ENCODE measurements around the gene PGD. TPM values are rescaled to one million over a fixed set of nuclear protein-coding genes. Genes with fewer than 3 reads are reported as not detected.

Gene PGD
- total RNA-seq, 1 experiment from 2014 or later, result 291 TPM

- no peak overlapping the region for H3K18ac ChIP-seq (ENCODE audit: insufficient read length, low read depth, low read length)
- no peak for DNase-seq
- H4K8ac ChIP-seq (replicated peaks; ENCODE audit: insufficient read length, low read depth, low read length), result no peak overlapping the region
- H3K23me2 ChIP-seq (ENCODE audit: insufficient read length, low read depth, low read length, poor library complexity, severe bottlenecking), result no peaks in the 10 kb centered on the region
- no peak overlapping the region for H2BK15ac ChIP-seq (ENCODE audit: low read depth, low read length)
- no peak overlapping the region for H3K4me2 ChIP-seq (ENCODE audit: insufficient read depth, insufficient read length, low read length)
- no peaks in the 10 kb centered on the region for H3K79me1 ChIP-seq (ENCODE audit: insufficient read depth, low read depth, low read length, poor library complexity, severe bottlenecking)
- no peak for TF ChIP-seq CTCF (conservative IDR thresholded peaks at IDR 0.05)
- H3K27ac ChIP-seq (ENCODE audit: insufficient read length, low read depth, low read length), result no peak overlapping the region
- H3K27me3 ChIP-seq (ENCODE audit: insufficient read depth, low read length), result no peaks in the 10 kb centered on the region
- Mint-ChIP-seq H3K9me3 (peaks cover 0 to 4% of the 10 kb centered on the region in 2 experiments; a peak in 1 of 5 replicates), H3K27me3 (ENCODE audit: low read depth) (no peaks in the 10 kb centered on the region), H3K4me3 (peak overlapping the region in 1 of 2 experiments; percentile 8; a peak in 1 of 5 replicates), H3K36me3 (ENCODE audit: insufficient read depth in 1 of 3, low read depth in 3 of 3) (peaks cover 4 to 18% (median 11%) of the 10 kb centered on the region in 3 experiments; a peak in 6 of 7 replicates), H3K27ac (peak overlapping the region in 1 of 3 experiments; percentile 40; a peak in 2 of 7 replicates), H3K4me1 (peaks cover 19 to 23% of the 10 kb centered on the region in 2 experiments)
- no peak overlapping the region for H3T11ph ChIP-seq (ENCODE audit: low read length)
- H4K5ac ChIP-seq (ENCODE audit: insufficient read length, low read depth, low read length), result no peak overlapping the region
- H2BK120ac ChIP-seq (ENCODE audit: low read depth, low read length, poor library complexity, severe bottlenecking), result no peak overlapping the region
- WGBS (ENCODE audit: extremely low coverage, insufficient read length, low lambda C conversion rate), result no CpG with 5 or more reads among the region's 10 CpGs
- no peak overlapping the region for H2AFZ ChIP-seq (ENCODE audit: low read length)
- no peak overlapping the region for H3K14ac ChIP-seq (ENCODE audit: insufficient read depth, low read length)
- no peaks in the 10 kb centered on the region for H4K20me1 ChIP-seq (ENCODE audit: control insufficient read depth, insufficient read depth, insufficient read length)
- no peak overlapping the region for H3K4ac ChIP-seq (ENCODE audit: low read depth, low read length)
- no peaks in the 10 kb centered on the region for H3K9me3 ChIP-seq (ENCODE audit: control insufficient read depth, low read depth, low read length)
- H3K56ac ChIP-seq (ENCODE audit: insufficient read length, low read depth, low read length), result no peak overlapping the region
- no peak overlapping the region for H2BK12ac ChIP-seq (ENCODE audit: insufficient read length, low read depth, low read length)
- peaks cover 2% of the 10 kb centered on the region; the same call in 1 of the 2 replicates for H3K4me1 ChIP-seq (ENCODE audit: insufficient read depth, low read length)
- no peak overlapping the region for H2BK5ac ChIP-seq (ENCODE audit: insufficient read length, low read length)
- H3K23ac ChIP-seq (ENCODE audit: insufficient read length, low read depth, low read length), result no peak overlapping the region
- H3K79me2 ChIP-seq (ENCODE audit: insufficient read depth, low read length), result no peaks in the 10 kb centered on the region
- no peak overlapping the region for H4K91ac ChIP-seq (ENCODE audit: insufficient read length, low read depth, low read length)
- no peak overlapping the region for H2BK20ac ChIP-seq (ENCODE audit: low read depth, low read length, poor library complexity, severe bottlenecking)
- no peak overlapping the region for H3K9ac ChIP-seq (ENCODE audit: extremely low read depth, insufficient read length, low read length)
- no peak overlapping the region for H2AK5ac ChIP-seq (ENCODE audit: insufficient read length, low read length)
Measured at GRCh38 chr1:10451287-10451686, 52.4 kb downstream of the PGD start.
